MCF 10A (cell line): ENCODE results near the gene ATG10. TPM values are rescaled to one million over a fixed set of nuclear protein-coding genes. Genes with fewer than 3 reads are reported as not detected.
A peak's percentile ranks its signal among the peaks of the same experiment; 100 is the strongest.

ENCODE experiments used
- BruUV-seq: library from RNA; stranded (reverse); fragments of 400-500 nt; replicated peaks from 2 replicates; lab custom pipeline; 2021; lab: Mats Ljungman, UMichigan
- CTCF ChIA-PET: fragments of 300-600 bp; sonication (Branson Sonifier 250); formaldehyde crosslinking; extraction: SDS; loops from one replicate; lab custom pipeline; 2021; ENCODE audit warnings: antibody characterized with exemption, inconsistent platforms; lab: Yijun Ruan, JAX
- POLR2A ChIA-PET: fragments of 300-600, 350-650 bp; sonication (Branson Sonifier 250); formaldehyde crosslinking; extraction: SDS; loops from one replicate; lab custom pipeline; 2020; ENCODE audit warnings: antibody characterized with exemption, inconsistent platforms; lab: Yijun Ruan, JAX
- DNase-seq: peaks from one replicate; pipeline ENCODE4 v3.0.0-alpha.2; 2018; ENCODE audit not compliant: unreplicated experiment
- H3K27ac Mint-ChIP-seq: one replicate; pipeline ENCODE4 v1.8.0; 2022; ENCODE audit warnings: mild to moderate bottlenecking, low read depth, mixed read lengths; ENCODE audit not compliant: unreplicated experiment
- H3K27me3 Mint-ChIP-seq: one replicate; pipeline ENCODE4 v1.8.0; 2022; ENCODE audit warnings: mixed read lengths; ENCODE audit not compliant: insufficient read depth, unreplicated experiment
- H3K36me3 Mint-ChIP-seq: one replicate; pipeline ENCODE4 v1.8.0; 2022; ENCODE audit warnings: mild to moderate bottlenecking, moderate library complexity, mixed read lengths; ENCODE audit not compliant: insufficient read depth, unreplicated experiment
- H3K4me1 Mint-ChIP-seq: one replicate; pipeline ENCODE4 v1.8.0; 2022; ENCODE audit warnings: mixed read lengths; ENCODE audit not compliant: insufficient read depth, unreplicated experiment
- H3K4me3 Mint-ChIP-seq: one replicate; pipeline ENCODE4 v1.8.0; 2022; ENCODE audit warnings: mild to moderate bottlenecking, moderate library complexity, mixed read lengths; ENCODE audit not compliant: unreplicated experiment
- H3K9me3 Mint-ChIP-seq: one replicate; pipeline ENCODE4 v1.8.0; 2022; ENCODE audit warnings: mixed read lengths; ENCODE audit not compliant: unreplicated experiment
- intact Hi-C: fragments of 100-400 bp; cut with micrococcal nuclease; formaldehyde crosslinking; loops from 2 replicates; pipeline ENCODE4 v1.14.1; 2022
- total RNA-seq: library from RNA; stranded (reverse); gene quantifications from 2 replicates; pipeline ENCODE4 v1.2.3, GENCODE V29; 2022
- TF ChIP-seq, protein P1 (sequence below): fragments of 200-600 bp; IDR thresholded peaks from one replicate; pipeline ENCODE4 v1.8.0; 2022; ENCODE audit warnings: antibody characterized with exemption, mild to moderate bottlenecking; ENCODE audit not compliant: unreplicated experiment

The ATG10 gene
- total RNA-seq, 1 experiment from 2014 or later = 9.9 TPM

DNA sequence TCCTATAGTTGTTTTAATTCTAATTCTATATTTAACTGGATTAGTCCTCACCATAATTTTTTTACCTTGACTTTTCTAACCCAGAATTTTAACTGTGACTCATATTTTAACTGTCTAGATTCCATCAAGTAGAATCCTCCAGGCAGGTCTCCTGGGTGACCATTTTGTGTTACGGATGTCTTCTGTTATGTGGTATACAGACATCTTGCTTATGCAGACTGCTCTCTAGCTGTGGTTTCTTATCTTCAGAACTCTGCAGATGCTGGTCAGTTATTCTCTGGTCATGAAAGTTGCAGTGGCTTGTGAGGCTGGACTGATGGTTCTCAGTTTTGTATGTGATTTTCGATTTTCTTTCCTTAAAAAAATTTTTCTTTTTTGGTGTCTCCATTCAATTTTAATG lies 139.4 kb downstream of the ATG10 start:
- H3K36me3 Mint-ChIP-seq = no peaks in the 10 kb centered on the region
- H3K4me3 Mint-ChIP-seq = no peak overlapping the region
- ChIA-PET POLR2A (no interaction called here), CTCF (interaction anchor here (0.9 kb wide), 1 partner anchor 54 kb away, joined by 5 read pairs; no protein-coding TSS in a partner anchor)
- no peak overlapping the region for H3K27ac Mint-ChIP-seq
- no peaks in the 10 kb centered on the region for H3K9me3 Mint-ChIP-seq
- H3K4me1 Mint-ChIP-seq = peaks cover 16% of the 10 kb centered on the region
- no TSS peak for BruUV-seq
- TF ChIP-seq, protein P1, sequence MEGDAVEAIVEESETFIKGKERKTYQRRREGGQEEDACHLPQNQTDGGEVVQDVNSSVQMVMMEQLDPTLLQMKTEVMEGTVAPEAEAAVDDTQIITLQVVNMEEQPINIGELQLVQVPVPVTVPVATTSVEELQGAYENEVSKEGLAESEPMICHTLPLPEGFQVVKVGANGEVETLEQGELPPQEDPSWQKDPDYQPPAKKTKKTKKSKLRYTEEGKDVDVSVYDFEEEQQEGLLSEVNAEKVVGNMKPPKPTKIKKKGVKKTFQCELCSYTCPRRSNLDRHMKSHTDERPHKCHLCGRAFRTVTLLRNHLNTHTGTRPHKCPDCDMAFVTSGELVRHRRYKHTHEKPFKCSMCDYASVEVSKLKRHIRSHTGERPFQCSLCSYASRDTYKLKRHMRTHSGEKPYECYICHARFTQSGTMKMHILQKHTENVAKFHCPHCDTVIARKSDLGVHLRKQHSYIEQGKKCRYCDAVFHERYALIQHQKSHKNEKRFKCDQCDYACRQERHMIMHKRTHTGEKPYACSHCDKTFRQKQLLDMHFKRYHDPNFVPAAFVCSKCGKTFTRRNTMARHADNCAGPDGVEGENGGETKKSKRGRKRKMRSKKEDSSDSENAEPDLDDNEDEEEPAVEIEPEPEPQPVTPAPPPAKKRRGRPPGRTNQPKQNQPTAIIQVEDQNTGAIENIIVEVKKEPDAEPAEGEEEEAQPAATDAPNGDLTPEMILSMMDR = no peak
- intact Hi-C loops = no loop called here
- no peaks in the 10 kb centered on the region for H3K27me3 Mint-ChIP-seq
- DNase-seq = no peak

DNA sequence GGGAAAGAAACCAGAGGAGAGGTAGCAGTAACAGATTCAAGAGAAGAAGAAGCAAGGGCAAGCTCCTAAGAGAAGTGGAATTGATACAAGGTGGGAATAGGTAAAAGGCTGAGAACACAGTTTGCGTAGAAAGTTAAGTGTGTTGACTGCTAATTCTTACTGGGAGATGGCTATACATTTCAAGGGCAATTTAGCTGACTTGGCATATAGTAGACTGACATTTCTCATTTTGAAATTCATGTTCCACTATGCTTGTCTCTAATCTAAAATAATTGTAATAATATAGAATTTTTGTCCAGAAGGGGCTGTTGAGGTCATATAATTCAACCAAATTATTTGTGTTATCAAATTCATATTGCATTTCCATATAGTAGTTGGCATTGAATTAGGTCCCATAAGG lies 144.0 kb downstream of the ATG10 start:
- Mint-ChIP-seq H3K9me3 (no peaks in the 10 kb centered on the region), H3K27ac (peak overlapping the region; percentile 4), H3K4me3 (no peak overlapping the region), H3K27me3 (no peaks in the 10 kb centered on the region), H3K36me3 (no peaks in the 10 kb centered on the region), H3K4me1 (no peaks in the 10 kb centered on the region)
- intact Hi-C loops = no loop called here
- BruUV-seq = no TSS peak
- TF ChIP-seq, protein P1 = no peak
- no peak for DNase-seq
- POLR2A ChIA-PET = interaction anchor here (0.6 kb wide), 1 partner anchor 299 kb away, joined by 3 read pairs; no protein-coding TSS in a partner anchor
- CTCF ChIA-PET = interaction anchor here (0.6 kb wide), 1 partner anchor 128 kb away, joined by 3 read pairs; no protein-coding TSS in a partner anchor

- Mint-ChIP-seq H3K27ac (no peak overlapping the region), H3K27me3 (no peaks in the 10 kb centered on the region), H3K9me3 (peaks cover 7% of the 10 kb centered on the region), H3K4me3 (no peak overlapping the region), H3K36me3 (no peaks in the 10 kb centered on the region), H3K4me1 (peaks cover 4% of the 10 kb centered on the region)
- no peak for DNase-seq
- BruUV-seq = no TSS peak
- intact Hi-C loops = no loop called here
- CTCF ChIA-PET = interaction anchor here (0.6 kb wide), 2 partner anchors 432 to 608 kb away, joined by 3 read pairs; no protein-coding TSS in a partner anchor
- POLR2A ChIA-PET = no interaction called here
- TF ChIP-seq, protein P1 = no peak
Observed at GRCh38 chr5:82119889-82120288, 148.1 kb downstream of the ATG10 start.

GRCh38 chr5:82129723-82130285 lies 158.0 kb downstream of the ATG10 start:
- Mint-ChIP-seq H3K27ac (no peak overlapping the region), H3K4me3 (no peak overlapping the region), H3K4me1 (peaks cover 2% of the 10 kb centered on the region), H3K36me3 (no peaks in the 10 kb centered on the region), H3K9me3 (peaks cover 37% of the 10 kb centered on the region), H3K27me3 (no peaks in the 10 kb centered on the region)
- intact Hi-C loops = no loop called here
- BruUV-seq = no TSS peak
- no peak for DNase-seq
- TF ChIP-seq, protein P1 = no peak
- ChIA-PET POLR2A (no interaction called here), CTCF (interaction anchor here (0.7 to 0.8 kb wide), 2 partner anchors 216 to 604 kb away, joined by 3 read pairs; no protein-coding TSS in a partner anchor)
